GM23338 (cell line): ENCODE data around the gene ZNF776.

Source experiments
- CREB1 ChIP-seq: fragments of 250-450 bp; sonication (Bioruptor Pico); IDR thresholded peaks from 2 replicates; pipeline ENCODE4 v1.5.0; 2020; ENCODE audit warnings: low read depth, mild to moderate bottlenecking, moderate library complexity
- CTCF ChIP-seq, 2 experiments: fragments of 200-600 bp in 1 of 2; sonication (generic) in 1 of 2; conservative IDR thresholded peaks; 2 replicates each; pipeline versions ENCODE4 v1.5.1 to v1.6.1; 2016 to 2017; ENCODE audit warnings: antibody characterized with exemption in 2 of 2, low read depth in 2 of 2, mild to moderate bottlenecking in 2 of 2, moderate library complexity in 1 of 2
- ETS1 ChIP-seq: IDR thresholded peaks from 2 replicates; pipeline ENCODE4 v1.6.1; 2016; ENCODE audit warnings: antibody characterized with exemption
- EZH2 ChIP-seq: fragments of 200-600 bp; sonication (generic); IDR thresholded peaks from one replicate; pipeline ENCODE4 v1.8.0; 2017; ENCODE audit warnings: antibody characterized with exemption, mild to moderate bottlenecking, low read depth; ENCODE audit not compliant: unreplicated experiment
- EZH2phosphoT487 ChIP-seq: fragments of 200-600 bp; sonication (generic); IDR thresholded peaks from one replicate; pipeline ENCODE4 v1.8.1; 2018; ENCODE audit warnings: antibody characterized with exemption; ENCODE audit not compliant: unreplicated experiment
- JUNB ChIP-seq: IDR thresholded peaks from one replicate; pipeline ENCODE4 v1.6.1; 2016; ENCODE audit warnings: antibody characterized with exemption; ENCODE audit not compliant: unreplicated experiment
- NANOG ChIP-seq: IDR thresholded peaks from 2 replicates; pipeline ENCODE4 v1.6.1; 2016; ENCODE audit warnings: antibody characterized with exemption, borderline replicate concordance
- POLR2AphosphoS5 ChIP-seq: IDR thresholded peaks from 2 replicates; pipeline ENCODE4 v1.6.1; 2016; ENCODE audit warnings: antibody characterized with exemption, low read depth
- REST ChIP-seq: IDR thresholded peaks from one replicate; pipeline ENCODE4 v1.6.1; 2018; ENCODE audit warnings: antibody characterized with exemption; ENCODE audit not compliant: unreplicated experiment
- STAT1 ChIP-seq: IDR thresholded peaks from one replicate; pipeline ENCODE4 v1.6.1; 2016; ENCODE audit warnings: antibody characterized with exemption; ENCODE audit not compliant: unreplicated experiment
- ZNF114 ChIP-seq: fragments of 250-450 bp; sonication (Bioruptor Pico); IDR thresholded peaks from 2 replicates; pipeline ENCODE4 v1.5.0; 2020; ENCODE audit warnings: mild to moderate bottlenecking, moderate library complexity
- ZNF331 ChIP-seq: fragments of 250-450 bp; sonication (Bioruptor Pico); IDR thresholded peaks from 2 replicates; pipeline ENCODE4 v1.5.0; 2020; ENCODE audit warnings: low read depth, mild to moderate bottlenecking, moderate library complexity

- TF ChIP-seq CREB1 (CRISPR knock-in tag) (no peak), CTCF (conservative IDR thresholded peaks at IDR 0.05; ENCODE audit: low read depth in 2 of 2) (no peak), EZH2phosphoT487 (no peak), ZNF114 (no peak), ZNF331 (no peak), EZH2 (no peak), POLR2AphosphoS5 (no peak), REST (no peak), JUNB (no peak), ETS1 (no peak), STAT1 (no peak), NANOG (no peak)
Observed at GRCh38 chr19:57771417-57771816, 24.8 kb downstream of the ZNF776 start.
